Nephron progenitor cell (in vitro differentiated cells): ENCODE measurements around the gene RIMS4.

Experiments
- DNase-seq: peaks from one replicate; pipeline ENCODE4 v3.0.0; 2021
- H3K27ac Mint-ChIP-seq: 2 replicates; pipeline ENCODE4 v1.8.0; 2021; ENCODE audit warnings: mild to moderate bottlenecking, moderate library complexity, mixed read lengths
- H3K27me3 Mint-ChIP-seq: 2 replicates; pipeline ENCODE4 v1.8.0; 2021; ENCODE audit warnings: mild to moderate bottlenecking, low read depth, mixed read lengths; ENCODE audit not compliant: poor library complexity
- H3K36me3 Mint-ChIP-seq: 2 replicates; pipeline ENCODE4 v1.8.0; 2021; ENCODE audit warnings: low read depth, mixed read lengths
- H3K4me1 Mint-ChIP-seq: 2 replicates; pipeline ENCODE4 v1.8.0; 2021; ENCODE audit warnings: mixed read lengths
- H3K4me3 Mint-ChIP-seq: 2 replicates; pipeline ENCODE4 v1.8.0; 2021; ENCODE audit warnings: mild to moderate bottlenecking, moderate library complexity, mixed read lengths
- H3K9me3 Mint-ChIP-seq: 2 replicates; pipeline ENCODE4 v1.8.0; 2021; ENCODE audit warnings: mild to moderate bottlenecking, moderate library complexity, mixed read lengths
- TF ChIP-seq, protein P1 (sequence below): fragments of 200-600 bp; sonication (generic); IDR thresholded peaks from 2 replicates; pipeline ENCODE4 v1.5.0; 2021; ENCODE audit warnings: antibody characterized with exemption

RIMS4 gene

DNA sequence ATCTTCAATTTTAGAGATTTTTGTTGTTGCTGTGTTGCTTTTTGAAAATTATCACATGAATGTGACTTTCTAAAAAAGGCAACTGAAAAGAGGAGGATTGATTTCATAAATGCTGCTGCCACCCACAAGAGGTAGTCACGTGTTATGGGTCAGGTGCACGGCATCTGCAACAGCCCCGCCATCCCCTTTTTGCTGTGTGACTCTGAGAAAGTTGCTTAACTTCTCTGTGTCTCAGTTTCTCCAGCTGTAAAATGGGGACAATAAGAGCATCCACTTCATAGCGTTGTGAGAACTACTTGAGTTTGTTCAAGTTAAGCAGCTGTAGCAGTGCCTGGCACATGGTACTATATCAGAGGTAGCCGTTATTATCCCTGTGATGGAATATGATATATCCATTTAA lies 84.5 kb downstream of the RIMS4 start:
- no peak overlapping the region for H3K4me3 Mint-ChIP-seq
- no peak for DNase-seq
- TF ChIP-seq, protein P1, sequence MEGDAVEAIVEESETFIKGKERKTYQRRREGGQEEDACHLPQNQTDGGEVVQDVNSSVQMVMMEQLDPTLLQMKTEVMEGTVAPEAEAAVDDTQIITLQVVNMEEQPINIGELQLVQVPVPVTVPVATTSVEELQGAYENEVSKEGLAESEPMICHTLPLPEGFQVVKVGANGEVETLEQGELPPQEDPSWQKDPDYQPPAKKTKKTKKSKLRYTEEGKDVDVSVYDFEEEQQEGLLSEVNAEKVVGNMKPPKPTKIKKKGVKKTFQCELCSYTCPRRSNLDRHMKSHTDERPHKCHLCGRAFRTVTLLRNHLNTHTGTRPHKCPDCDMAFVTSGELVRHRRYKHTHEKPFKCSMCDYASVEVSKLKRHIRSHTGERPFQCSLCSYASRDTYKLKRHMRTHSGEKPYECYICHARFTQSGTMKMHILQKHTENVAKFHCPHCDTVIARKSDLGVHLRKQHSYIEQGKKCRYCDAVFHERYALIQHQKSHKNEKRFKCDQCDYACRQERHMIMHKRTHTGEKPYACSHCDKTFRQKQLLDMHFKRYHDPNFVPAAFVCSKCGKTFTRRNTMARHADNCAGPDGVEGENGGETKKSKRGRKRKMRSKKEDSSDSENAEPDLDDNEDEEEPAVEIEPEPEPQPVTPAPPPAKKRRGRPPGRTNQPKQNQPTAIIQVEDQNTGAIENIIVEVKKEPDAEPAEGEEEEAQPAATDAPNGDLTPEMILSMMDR = no peak
- H3K4me1 Mint-ChIP-seq = peaks cover 11% of the 10 kb centered on the region
- H3K36me3 Mint-ChIP-seq = no peaks in the 10 kb centered on the region
- peaks cover 10% of the 10 kb centered on the region for H3K27me3 Mint-ChIP-seq
- H3K27ac Mint-ChIP-seq = no peak overlapping the region
- H3K9me3 Mint-ChIP-seq = no peaks in the 10 kb centered on the region

DNA sequence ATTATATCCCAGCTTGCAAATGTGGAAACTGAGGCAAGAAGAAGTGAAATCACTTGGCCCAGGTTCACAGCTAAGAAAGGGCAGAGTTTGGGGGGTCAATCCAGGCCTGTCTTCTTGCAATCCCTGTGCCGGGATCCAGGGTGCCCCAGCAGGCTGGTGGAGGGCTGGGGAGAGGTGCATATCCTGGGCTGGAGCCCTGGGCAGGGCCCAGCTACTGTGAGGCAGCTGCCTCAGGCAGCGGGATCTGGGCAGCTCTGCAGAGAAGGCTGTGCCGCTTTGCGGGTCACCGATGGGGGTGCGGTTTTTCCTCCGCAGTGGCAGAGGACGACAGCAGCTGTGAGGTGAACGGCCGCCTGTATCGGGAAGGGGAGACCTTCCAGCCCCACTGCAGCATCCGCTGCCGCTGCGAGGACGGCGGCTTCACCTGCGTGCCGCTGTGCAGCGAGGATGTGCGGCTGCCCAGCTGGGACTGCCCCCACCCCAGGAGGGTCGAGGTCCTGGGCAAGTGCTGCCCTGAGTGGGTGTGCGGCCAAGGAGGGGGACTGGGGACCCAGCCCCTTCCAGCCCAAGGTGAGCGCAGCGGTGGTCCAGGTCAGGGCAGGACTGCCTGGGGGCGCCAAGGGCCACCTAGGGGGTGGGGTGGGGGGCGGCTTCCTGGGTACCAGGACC lies 85.8 kb downstream of the RIMS4 start:
- H3K4me3 Mint-ChIP-seq = no peak overlapping the region
- TF ChIP-seq, protein P1 = no peak
- no peak overlapping the region for H3K27ac Mint-ChIP-seq
- peaks cover 10% of the 10 kb centered on the region for H3K27me3 Mint-ChIP-seq
- DNase-seq = no peak
- H3K9me3 Mint-ChIP-seq = no peaks in the 10 kb centered on the region
- H3K36me3 Mint-ChIP-seq = no peaks in the 10 kb centered on the region
- peaks cover 11% of the 10 kb centered on the region for H3K4me1 Mint-ChIP-seq

DNA sequence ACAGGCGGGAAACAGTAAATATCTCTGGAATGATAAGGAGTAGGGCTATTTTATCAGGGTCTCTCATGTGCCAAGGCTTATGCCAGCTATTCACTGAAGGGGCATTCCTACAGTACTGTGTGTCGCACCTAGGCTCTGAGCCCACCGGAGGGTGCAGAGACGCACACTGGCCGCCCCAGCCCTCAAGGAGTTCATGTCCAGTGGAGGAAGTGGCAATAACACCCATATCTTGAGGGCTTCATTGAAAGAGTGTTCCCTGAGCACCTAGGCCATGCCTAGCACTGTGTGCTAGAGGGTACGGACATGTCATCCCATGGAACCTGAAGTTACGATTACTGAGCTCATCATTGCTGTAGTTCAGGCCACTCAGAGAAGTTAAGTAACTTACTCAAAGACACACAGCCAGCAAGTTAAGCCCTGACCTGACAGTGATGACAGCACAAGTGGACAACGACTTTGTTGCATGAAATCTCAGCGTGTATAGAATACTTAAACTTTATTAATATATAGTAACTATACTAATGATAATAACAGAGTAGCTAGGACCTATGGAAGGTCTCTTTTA lies 86.5 kb downstream of the RIMS4 start:
- Mint-ChIP-seq H3K4me3 (no peak overlapping the region), H3K4me1 (peaks cover 5% of the 10 kb centered on the region), H3K9me3 (no peaks in the 10 kb centered on the region), H3K27ac (no peak overlapping the region), H3K27me3 (peaks cover 10% of the 10 kb centered on the region), H3K36me3 (no peaks in the 10 kb centered on the region)
- TF ChIP-seq, protein P1 = no peak
- no peak for DNase-seq

DNA sequence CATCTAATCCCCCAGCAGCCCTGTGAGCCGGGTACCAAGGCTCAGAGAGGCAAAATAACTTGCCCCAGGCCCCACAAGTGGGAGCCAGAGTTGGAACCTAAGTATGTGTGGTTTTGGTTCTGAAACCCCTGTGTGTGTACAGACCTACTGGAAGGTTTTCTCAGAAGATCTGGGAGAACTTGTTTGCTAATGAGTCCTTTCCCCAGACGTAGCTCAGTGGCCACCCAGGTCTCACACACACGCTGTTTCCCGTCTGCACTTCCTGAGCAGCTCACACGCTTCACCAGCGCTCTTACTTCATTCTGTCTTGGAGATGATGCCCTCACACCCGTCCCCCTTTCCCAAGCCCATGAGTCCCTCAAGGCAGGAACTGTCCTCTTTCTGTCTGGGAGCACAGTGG lies 87.0 kb downstream of the RIMS4 start:
- Mint-ChIP-seq H3K4me1 (no peaks in the 10 kb centered on the region), H3K9me3 (no peaks in the 10 kb centered on the region), H3K27ac (no peak overlapping the region), H3K4me3 (no peak overlapping the region), H3K27me3 (peaks cover 10% of the 10 kb centered on the region), H3K36me3 (no peaks in the 10 kb centered on the region)
- TF ChIP-seq, protein P1 = no peak
- no peak for DNase-seq

DNA sequence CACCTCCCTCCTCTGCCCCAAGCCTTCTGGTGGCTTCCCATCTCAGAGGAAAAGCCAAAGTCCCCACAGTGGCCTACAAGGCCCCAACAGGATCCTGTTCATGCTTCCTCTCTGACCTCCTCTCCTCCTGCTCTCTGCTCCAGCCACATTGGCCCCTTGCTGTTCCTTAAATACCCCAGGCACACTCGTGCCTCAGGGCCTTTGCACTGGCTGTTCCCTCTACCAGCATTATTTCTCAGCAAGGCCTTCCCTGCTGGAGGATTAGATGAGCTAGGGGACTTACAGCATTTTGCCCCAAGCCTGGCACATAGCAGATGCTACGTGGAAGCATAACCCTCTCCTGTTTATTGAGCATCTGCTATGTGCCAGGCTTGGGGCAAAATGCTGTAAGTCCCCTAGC lies 87.4 kb downstream of the RIMS4 start:
- no peaks in the 10 kb centered on the region for H3K4me1 Mint-ChIP-seq
- TF ChIP-seq, protein P1 = no peak
- H3K36me3 Mint-ChIP-seq = no peaks in the 10 kb centered on the region
- no peaks in the 10 kb centered on the region for H3K9me3 Mint-ChIP-seq
- no peak for DNase-seq
- peaks cover 10% of the 10 kb centered on the region for H3K27me3 Mint-ChIP-seq
- no peak overlapping the region for H3K4me3 Mint-ChIP-seq
- peak overlapping the region; percentile 73 for H3K27ac Mint-ChIP-seq

DNA sequence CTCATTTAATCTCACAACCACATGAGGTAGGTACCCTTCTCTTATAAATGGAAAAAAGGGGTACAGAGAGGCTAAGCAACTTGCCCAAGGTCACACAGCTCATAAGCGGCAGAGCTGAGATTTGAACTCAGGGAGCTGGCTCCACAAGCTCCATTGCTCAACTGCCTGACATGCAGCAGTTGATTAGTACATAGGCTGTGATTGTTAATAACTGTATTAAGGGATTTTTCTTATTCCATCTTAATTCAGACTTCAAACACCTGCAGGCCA lies 88.6 kb downstream of the RIMS4 start:
- no peaks in the 10 kb centered on the region for H3K9me3 Mint-ChIP-seq
- H3K36me3 Mint-ChIP-seq = no peaks in the 10 kb centered on the region
- TF ChIP-seq, protein P1 = no peak
- no peak for DNase-seq
- peaks cover 6% of the 10 kb centered on the region for H3K27me3 Mint-ChIP-seq
- no peak overlapping the region for H3K4me3 Mint-ChIP-seq
- no peak overlapping the region for H3K27ac Mint-ChIP-seq
- H3K4me1 Mint-ChIP-seq = no peaks in the 10 kb centered on the region
